ENCODE measurements around the gene WDR35.

The WDR35 gene

GRCh38 chr2:19911808-19912509, 77.9 kb downstream of the WDR35 start:
- Histone ChIP-seq H3K27me3 (no peaks in the 10 kb centered on the region), H3K4me1 (no peaks in the 10 kb centered on the region), H3K4me3 (no peak overlapping the region), H4K20me1 (no peaks in the 10 kb centered on the region), H3K27ac (no peak overlapping the region), H3K36me3 (no peaks in the 10 kb centered on the region), H3K4me2 (no peak overlapping the region), H3K9me3 (replicated peaks in 1 of 11) (0 out of 22 replicates have a peak, but pooled peaks cover 0 to 6% (median 0%) of the 10 kb centered on the region in 11 experiments), H3K9ac (no peak overlapping the region)
- TF ChIP-seq Cebpa-rat (IDR thresholded peaks at IDR 0.05) = no peak

GRCh38 chr2:19902216-19902740, 87.6 kb downstream of the WDR35 start:
- peak overlapping the region; percentile 77 to 91 (median 84) for H3K4me3 ChIP-seq
- peak overlapping the region; percentile 94 to 99 (median 98) for H3K9ac ChIP-seq
- no peak for TF ChIP-seq Cebpa-rat (IDR thresholded peaks at IDR 0.05)
- peak overlapping the region; percentile 93 to 100 (median 98) for H3K27ac ChIP-seq
- no peaks in the 10 kb centered on the region for H3K9me3 ChIP-seq (replicated peaks in 1 of 11)
- no peaks in the 10 kb centered on the region for H3K27me3 ChIP-seq
- peak overlapping the region; percentile 88 to 97 (median 90) for H3K4me2 ChIP-seq
- H3K36me3 ChIP-seq = peaks cover 0 to 8% (median 0%) of the 10 kb centered on the region in 11 experiments; a peak in 3 of 22 replicates
- peaks cover 36 to 44% (median 42%) of the 10 kb centered on the region in 10 experiments for H3K4me1 ChIP-seq
- H4K20me1 ChIP-seq = peaks cover 0 to 29% (median 17%) of the 10 kb centered on the region in 11 experiments; a peak in 12 of 22 replicates

- Histone ChIP-seq H3K27ac (peak within 1 kb of the TSS; percentile 93 to 100 (median 98)), H3K4me2 (peak within 1 kb of the TSS; percentile 88 to 97 (median 91)), H4K20me1 (peaks cover 0 to 29% (median 19%) of the 10 kb centered on the region in 11 experiments; a peak in 12 of 22 replicates), H3K36me3 (peaks cover 0 to 11% (median 0%) of the 10 kb centered on the region in 11 experiments; a peak in 3 of 22 replicates), H3K9me3 (replicated peaks in 1 of 11) (no peaks in the 10 kb centered on the region), H3K9ac (peak within 1 kb of the TSS; percentile 94 to 99 (median 98)), H3K4me1 (peaks cover 36 to 49% (median 44%) of the 10 kb centered on the region in 10 experiments), H3K4me3 (peak within 1 kb of the TSS; percentile 77 to 91 (median 84)), H3K27me3 (no peaks in the 10 kb centered on the region)
- no peak for TF ChIP-seq Cebpa-rat (IDR thresholded peaks at IDR 0.05)
Measured at GRCh38 chr2:19901442-19902215, 88.3 kb downstream of the WDR35 start, which contains the start of gene TTC32. TTC32 (minus strand) TSS chr2:19901983; CDS start chr2:19901854, 129 bp downstream.

- peak overlapping the region; percentile 94 to 99 (median 98) for H3K9ac ChIP-seq
- H3K4me1 ChIP-seq = peaks cover 36 to 50% (median 44%) of the 10 kb centered on the region in 10 experiments
- peak overlapping the region; percentile 93 to 100 (median 98) for H3K27ac ChIP-seq
- no peak for TF ChIP-seq Cebpa-rat (IDR thresholded peaks at IDR 0.05)
- peaks cover 0 to 29% (median 19%) of the 10 kb centered on the region in 11 experiments; a peak in 12 of 22 replicates for H4K20me1 ChIP-seq
- peak overlapping the region; percentile 88 to 97 (median 91) for H3K4me2 ChIP-seq
- no peaks in the 10 kb centered on the region for H3K27me3 ChIP-seq
- H3K9me3 ChIP-seq (replicated peaks in 1 of 11) = no peaks in the 10 kb centered on the region
- peak overlapping the region; percentile 77 to 91 (median 84) for H3K4me3 ChIP-seq
- H3K36me3 ChIP-seq = peaks cover 0 to 15% (median 0%) of the 10 kb centered on the region in 11 experiments; a peak in 3 of 22 replicates
Measured at GRCh38 chr2:19900931-19901441, 88.9 kb downstream of the WDR35 start.

GRCh38 chr2:19899985-19900930, 89.6 kb downstream of the WDR35 start:
- Histone ChIP-seq H4K20me1 (peaks cover 0 to 29% (median 19%) of the 10 kb centered on the region in 11 experiments; a peak in 12 of 22 replicates), H3K4me2 (peak overlapping the region; percentile 88 to 97 (median 91)), H3K36me3 (peaks cover 0 to 17% (median 4%) of the 10 kb centered on the region in 11 experiments; a peak in 6 of 22 replicates), H3K4me3 (peak overlapping the region; percentile 77 to 91 (median 84)), H3K9ac (peak overlapping the region; percentile 94 to 99 (median 98)), H3K27ac (peak overlapping the region; percentile 93 to 100 (median 98)), H3K9me3 (replicated peaks in 1 of 11) (no peaks in the 10 kb centered on the region), H3K27me3 (no peaks in the 10 kb centered on the region), H3K4me1 (peaks cover 36 to 58% (median 44%) of the 10 kb centered on the region in 10 experiments)
- TF ChIP-seq Cebpa-rat (IDR thresholded peaks at IDR 0.05) = no peak

- peak overlapping the region in 4 of 10 experiments; percentile 5 to 33 (median 16); a peak in 2 of 20 replicates for H3K4me3 ChIP-seq
- H3K4me2 ChIP-seq = peak overlapping the region; percentile 63 to 90 (median 75)
- peaks cover 0 to 7% (median 0%) of the 10 kb centered on the region in 11 experiments; a peak in 6 of 22 replicates for H3K9me3 ChIP-seq (replicated peaks in 1 of 11)
- H3K36me3 ChIP-seq = peaks cover 7 to 32% (median 8%) of the 10 kb centered on the region in 11 experiments; a peak in 15 of 22 replicates
- peak overlapping the region in 8 of 11 experiments; percentile 0 to 59 (median 35); a peak in 10 of 22 replicates for H3K9ac ChIP-seq
- H3K27ac ChIP-seq = peak overlapping the region in 2 of 11 experiments; percentile 14 to 48; a peak in 5 of 22 replicates
- no peak for TF ChIP-seq Cebpa-rat (IDR thresholded peaks at IDR 0.05)
- H3K27me3 ChIP-seq = no peaks in the 10 kb centered on the region
- H4K20me1 ChIP-seq = peaks cover 0 to 29% (median 19%) of the 10 kb centered on the region in 11 experiments; a peak in 12 of 22 replicates
- H3K4me1 ChIP-seq = peaks cover 36 to 70% (median 46%) of the 10 kb centered on the region in 10 experiments
Measured at GRCh38 chr2:19898592-19899329, 91.1 kb downstream of the WDR35 start.

All from BLaER1 treated with 17β-estradiol and CSF1 and Interleukin-3, amounts not matched to agents 10 nM and 100 nM (cell line).